Measurements from ENCODE around the gene EPB41L2.

DNA sequence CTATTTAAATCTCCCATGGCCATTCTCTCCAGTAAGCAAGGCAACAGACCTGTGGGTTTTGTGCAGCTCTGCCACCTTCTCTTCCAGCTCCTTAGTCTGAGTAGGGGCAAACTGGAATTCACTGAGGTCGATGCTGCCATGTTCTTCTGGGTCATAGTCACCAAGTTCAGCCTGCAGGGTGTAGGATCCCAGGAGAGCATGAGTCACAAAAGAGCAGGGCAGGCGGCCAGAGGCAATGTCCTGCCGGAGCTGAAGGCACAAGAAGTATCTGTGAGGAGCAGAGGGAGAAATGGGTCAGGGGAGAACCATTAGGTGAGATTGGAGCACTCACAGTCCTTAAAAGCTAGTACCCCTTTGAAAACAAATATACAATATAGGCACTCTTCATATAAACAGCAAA lies 162.1 kb downstream of the EPB41L2 start:
- TF ChIP-seq EZH2 (IDR thresholded peaks at IDR 0.05) (no peak), POLR2AphosphoS5 (IDR thresholded peaks at IDR 0.05; ENCODE audit: borderline replicate concordance, low read depth, low read length) (no peak)

Measured in SK-N-MC (cell line).